GM12865 (cell line): ENCODE measurements around the gene ANKAR.

Source experiments
- DNase-seq: peaks from one replicate; pipeline ENCODE4 v3.0.0; 2010; ENCODE audit warnings: low read depth
- H3K4me3 ChIP-seq: 2 replicates; pipeline ENCODE4 v1.5.1; 2011; ENCODE audit warnings: mild to moderate bottlenecking, low read depth, low read length, control low read depth
- CTCF ChIP-seq: IDR thresholded peaks from 2 replicates; pipeline ENCODE4 v1.5.1; 2011; ENCODE audit warnings: low read length, control low read depth, low read depth, inconsistent platforms; ENCODE audit not compliant: insufficient read depth; ENCODE audit errors: missing control alignments

ANKAR gene

GRCh38 chr2:189674374-189675112 is at the start of gene ANKAR:
Gene ANKAR, plus strand, starts transcription at chr2:189674670. Its CDS starts 1,821 bp downstream, at chr2:189676491.
- peak within 1 kb of the TSS; percentile 83 for H3K4me3 ChIP-seq
- peak; percentile 85 for TF ChIP-seq CTCF
- peak; percentile 95 for DNase-seq

GRCh38 chr2:189625636-189626035 is 48.8 kb upstream of the ANKAR start:
- no peak overlapping the region for H3K4me3 ChIP-seq
- TF ChIP-seq CTCF = no peak
- DNase-seq = no peak

- H3K4me3 ChIP-seq = no peak overlapping the region
- TF ChIP-seq CTCF = no peak
- no peak for DNase-seq
These were observed 46.7 kb upstream of the ANKAR start for GRCh38 chr2:189627789-189628188.

- no peak for DNase-seq
- H3K4me3 ChIP-seq = no peak overlapping the region
- no peak for TF ChIP-seq CTCF
These were observed 45.5 kb upstream of the ANKAR start for GRCh38 chr2:189628817-189629530.

- TF ChIP-seq CTCF = no peak
- no peak overlapping the region for H3K4me3 ChIP-seq
- DNase-seq = no peak
These were observed 44.7 kb upstream of the ANKAR start for GRCh38 chr2:189629531-189630453.

GRCh38 chr2:189631849-189632248 is 42.6 kb upstream of the ANKAR start:
- no peak for DNase-seq
- no peak overlapping the region for H3K4me3 ChIP-seq
- TF ChIP-seq CTCF = no peak
